Left ventricle myocardium inferior (tissue), 1 donor: ENCODE results near the gene CARM1. TPM values are rescaled to one million over a fixed set of nuclear protein-coding genes. Genes with fewer than 3 reads are reported as not detected.
A peak's percentile ranks its signal among the peaks of the same experiment; 100 is the strongest.

ENCODE experiments used
- DNase-seq: peaks from one replicate; pipeline ENCODE4 v3.0.0-alpha.2; 2020
- H3K27ac ChIP-seq: fragments of 200-600 bp; replicated peaks from 2 replicates; pipeline ENCODE4 v1.8.0; 2021
- H3K27me3 ChIP-seq: fragments of 200-600 bp; 2 replicates; pipeline ENCODE4 v1.8.0; 2021; ENCODE audit warnings: low read depth
- H3K36me3 ChIP-seq: fragments of 200-600 bp; 2 replicates; pipeline ENCODE4 v1.8.0; 2021
- H3K4me1 ChIP-seq: fragments of 200-600 bp; 2 replicates; pipeline ENCODE4 v1.8.0; 2021
- H3K4me3 ChIP-seq: fragments of 200-600 bp; 2 replicates; pipeline ENCODE4 v1.8.0; 2021; ENCODE audit warnings: mild to moderate bottlenecking, moderate library complexity
- H3K9me3 ChIP-seq: fragments of 200-600 bp; replicated peaks from 2 replicates; pipeline ENCODE4 v1.8.0; 2021
- CTCF ChIP-seq: fragments of 200-600 bp; IDR thresholded peaks from 2 replicates; pipeline ENCODE4 v1.8.0; 2021; ENCODE audit warnings: antibody characterized with exemption, mild to moderate bottlenecking, borderline replicate concordance
- intact Hi-C: fragments of 100-400 bp; cut with micrococcal nuclease; formaldehyde crosslinking; loops from one replicate; pipeline ENCODE4 v1.11.0; 2022
- total RNA-seq: library from RNA; stranded (reverse); fragmentation: NEBNext Ultra II Directional; extraction: Animal tissue kit (Norgen Biotek cat#: 25700); gene quantifications from one replicate; pipeline ENCODE4 v1.2.1, GENCODE V29; 2021
- donor health status: DM: no; HTN: yes; CAD: no; lungs with severe emphysema.

Gene CARM1
- total RNA-seq, 1 donor from 2014 or later: 27.2 TPM

GRCh38 chr19:10888421-10888866, 17.1 kb downstream of the CARM1 start:
- H3K27ac ChIP-seq: no peak overlapping the region
- no peak overlapping the region for H3K4me3 ChIP-seq
- no peaks in the 10 kb centered on the region for H3K27me3 ChIP-seq
- DNase-seq: no peak
- no peaks in the 10 kb centered on the region for H3K36me3 ChIP-seq
- no peak for TF ChIP-seq CTCF
- H3K9me3 ChIP-seq: no peaks in the 10 kb centered on the region
- peaks cover 57% of the 10 kb centered on the region for H3K4me1 ChIP-seq
- intact Hi-C loops: no loop called here

GRCh38 chr19:10889880-10890279, 18.5 kb downstream of the CARM1 start:
- intact Hi-C loops: no loop called here
- H3K4me3 ChIP-seq: no peak overlapping the region
- H3K27me3 ChIP-seq: no peaks in the 10 kb centered on the region
- H3K9me3 ChIP-seq: no peaks in the 10 kb centered on the region
- no peak for DNase-seq
- TF ChIP-seq CTCF: no peak
- no peak overlapping the region for H3K27ac ChIP-seq
- peaks cover 58% of the 10 kb centered on the region for H3K4me1 ChIP-seq
- H3K36me3 ChIP-seq: no peaks in the 10 kb centered on the region

GRCh38 chr19:10891405-10892086, 20.2 kb downstream of the CARM1 start:
- no peak overlapping the region for H3K4me3 ChIP-seq
- H3K9me3 ChIP-seq: no peaks in the 10 kb centered on the region
- no peaks in the 10 kb centered on the region for H3K27me3 ChIP-seq
- intact Hi-C loops: no loop called here
- no peaks in the 10 kb centered on the region for H3K36me3 ChIP-seq
- DNase-seq: peak; percentile 40
- peak overlapping the region; percentile 18 for H3K27ac ChIP-seq
- TF ChIP-seq CTCF: no peak
- H3K4me1 ChIP-seq: peaks cover 69% of the 10 kb centered on the region

- Histone ChIP-seq H3K9me3 (no peaks in the 10 kb centered on the region), H3K27ac (peak overlapping the region; percentile 18), H3K27me3 (no peaks in the 10 kb centered on the region), H3K4me1 (peaks cover 69% of the 10 kb centered on the region), H3K4me3 (no peak overlapping the region), H3K36me3 (no peaks in the 10 kb centered on the region)
- intact Hi-C loops: no loop called here
- TF ChIP-seq CTCF: no peak
- DNase-seq: no peak
These were observed 20.9 kb downstream of the CARM1 start for GRCh38 chr19:10892256-10892655.

GRCh38 chr19:10894911-10895213, 23.5 kb downstream of the CARM1 start:
- H3K4me3 ChIP-seq: no peak overlapping the region
- no peak overlapping the region for H3K27ac ChIP-seq
- H3K27me3 ChIP-seq: no peaks in the 10 kb centered on the region
- no peak for DNase-seq
- no peaks in the 10 kb centered on the region for H3K36me3 ChIP-seq
- peaks cover 78% of the 10 kb centered on the region for H3K4me1 ChIP-seq
- TF ChIP-seq CTCF: no peak
- intact Hi-C loops: no loop called here
- no peaks in the 10 kb centered on the region for H3K9me3 ChIP-seq
